GM18951 (cell line): ENCODE measurements around the gene SLC5A2.
"Not testable (repeated sequence)": the region's sequence is repeated elsewhere in the genome, so short reads cannot be mapped to it uniquely, and the experiment has no call there.

Experiments
- POLR2A ChIP-seq: IDR thresholded peaks from 4 replicates; pipeline ENCODE4 v1.6.1; 2011; ENCODE audit warnings: mild to moderate bottlenecking; ENCODE audit not compliant: insufficient read length, insufficient read depth; ENCODE audit errors: extremely low read depth
- in situ Hi-C: fragments of 300-500 bp; cut with MboI; formaldehyde crosslinking; loops from one replicate; pipeline ENCODE4 v1.12.0; 2022; ENCODE audit warnings: low sequenced_read_pairs, mixed read lengths, inconsistent platforms; ENCODE audit not compliant: unreplicated experiment

Gene SLC5A2

DNA sequence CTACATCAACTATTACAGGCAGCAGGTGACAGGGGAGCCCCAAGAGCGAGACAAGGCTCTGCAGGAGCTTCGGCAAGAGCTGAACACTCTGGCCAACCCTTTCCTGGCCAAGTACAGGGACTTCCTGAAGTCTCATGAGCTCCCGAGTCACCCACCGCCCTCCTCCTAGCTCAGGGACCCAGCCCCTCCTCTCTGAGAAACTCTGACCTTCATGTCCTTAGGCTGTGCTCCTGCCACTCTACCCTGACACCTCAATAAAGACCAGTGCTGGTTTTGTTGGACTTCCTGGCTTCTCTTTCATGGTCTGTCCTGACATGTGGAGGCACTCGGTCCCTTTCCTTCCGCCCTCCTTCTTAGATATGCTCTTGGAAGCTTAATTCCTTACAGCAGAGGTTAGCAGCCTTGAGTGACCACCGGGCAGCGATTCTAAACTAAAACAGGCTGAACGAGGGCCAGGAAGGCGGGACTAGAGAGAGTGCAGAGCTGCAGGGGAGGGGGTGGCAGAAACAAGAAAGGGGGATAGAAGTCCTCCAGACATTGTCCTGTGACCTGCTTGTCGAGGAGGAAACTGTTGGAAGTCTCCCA is 45.7 kb downstream of the SLC5A2 start:
- in situ Hi-C loops, result no loop called here
- TF ChIP-seq POLR2A, result no peak

DNA sequence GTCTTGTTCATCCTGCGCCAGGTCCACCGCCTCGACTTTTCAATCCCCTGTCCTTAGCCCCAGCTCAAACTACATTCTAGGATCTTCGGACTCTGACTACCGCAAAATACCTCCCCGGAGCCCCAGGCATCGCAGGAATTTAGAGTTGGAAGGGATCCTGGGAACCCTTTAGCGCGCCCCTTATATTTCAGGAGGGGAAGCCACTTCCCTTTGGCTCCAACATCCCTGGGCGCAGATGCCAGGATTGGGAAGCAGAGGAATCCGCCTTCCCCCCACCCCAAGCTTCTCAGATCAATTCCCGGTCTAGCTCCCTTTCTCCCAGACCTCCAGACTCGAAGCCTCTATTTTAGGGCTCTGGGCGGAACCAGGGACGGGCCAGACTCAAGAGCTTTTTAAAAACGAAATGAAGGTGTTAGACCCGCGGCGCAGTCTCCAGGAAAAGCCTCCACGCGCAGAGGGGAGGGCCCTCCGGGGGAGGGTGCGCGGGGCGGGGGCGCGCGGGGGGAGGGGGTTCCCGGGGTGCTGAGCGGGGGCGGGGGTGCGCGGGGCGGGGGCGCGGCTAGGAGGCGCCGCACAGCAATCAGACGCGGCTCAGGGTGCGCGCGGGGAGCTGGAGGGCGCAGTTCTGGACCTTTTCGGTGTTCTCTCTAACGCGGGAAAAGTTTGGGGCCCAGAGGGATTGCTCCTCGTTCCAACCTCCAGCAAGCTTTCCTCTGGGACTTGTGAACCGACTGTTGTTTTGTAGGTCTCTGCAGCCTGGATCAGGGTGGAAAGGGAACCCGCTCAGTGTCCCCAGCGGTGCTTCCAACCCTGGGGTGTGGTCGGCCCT is 46.4 kb downstream of the SLC5A2 start:
- in situ Hi-C loops, result no loop called here
- TF ChIP-seq POLR2A, result no peak

GRCh38 chr16:31529937-31530312 is 47.0 kb downstream of the SLC5A2 start:
- in situ Hi-C loops, result no loop called here
- TF ChIP-seq POLR2A, result no peak

DNA sequence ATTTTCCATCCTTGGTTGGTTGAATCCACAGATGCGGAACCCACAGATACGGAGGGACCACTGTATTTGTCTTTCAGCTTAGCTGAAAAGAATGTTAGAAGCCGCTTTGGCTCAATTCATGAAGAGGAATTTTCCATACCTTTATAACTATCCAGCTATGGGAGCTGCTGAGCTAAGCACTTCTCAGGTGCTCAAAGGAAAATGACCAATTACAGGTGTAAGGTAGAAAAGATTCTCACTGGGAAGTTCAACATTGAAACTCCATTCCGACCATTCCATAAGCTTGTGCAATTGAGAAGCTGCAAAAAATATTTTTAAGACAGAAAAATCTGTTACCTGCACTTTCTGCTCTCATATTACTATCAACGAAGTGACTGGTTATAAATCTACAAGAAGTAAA is 47.5 kb downstream of the SLC5A2 start:
- no peak for TF ChIP-seq POLR2A
- in situ Hi-C loops, result no loop called here

GRCh38 chr16:31531096-31531495 is 48.2 kb downstream of the SLC5A2 start:
- no peak for TF ChIP-seq POLR2A
- in situ Hi-C loops, result no loop called here

DNA sequence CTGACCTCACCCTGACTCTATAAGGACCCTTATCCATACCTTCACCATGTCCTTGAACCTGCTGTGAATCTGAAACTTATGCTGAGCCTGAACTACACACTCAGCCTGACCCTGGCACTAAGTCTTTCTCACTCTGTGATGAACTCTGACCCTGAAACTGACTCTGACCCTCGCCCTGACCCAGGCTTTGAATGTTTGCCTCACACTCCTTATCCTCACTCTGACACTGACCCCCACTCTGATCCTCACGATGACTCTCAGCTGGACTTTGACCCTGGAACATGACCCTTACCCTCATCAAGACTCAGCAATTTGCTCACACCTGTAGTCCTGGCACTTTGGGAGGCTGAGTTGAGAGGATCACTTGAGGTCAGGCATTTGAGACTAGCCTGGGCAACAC is 49.2 kb downstream of the SLC5A2 start:
- in situ Hi-C loops, result no loop called here
- no peak for TF ChIP-seq POLR2A

DNA sequence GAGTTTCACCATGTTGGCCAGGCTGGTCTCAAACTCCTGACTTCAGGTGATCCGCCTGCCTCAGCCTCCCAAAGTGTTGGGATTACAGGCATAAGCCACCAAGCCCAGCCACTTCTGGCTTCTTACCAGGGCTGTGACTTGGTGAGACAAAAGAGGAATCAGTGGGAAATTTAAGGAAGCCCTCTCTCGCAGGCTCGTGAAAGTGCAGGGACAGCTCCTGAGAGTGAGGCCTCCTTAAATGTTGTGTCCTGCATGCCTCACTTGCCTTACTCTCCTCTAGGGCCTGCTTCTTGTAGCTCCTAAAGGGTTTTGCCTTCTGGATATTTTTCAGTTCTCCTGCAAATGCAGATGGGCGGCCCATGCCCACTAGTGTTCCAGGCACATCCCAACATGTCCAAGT is 50.0 kb downstream of the SLC5A2 start:
- TF ChIP-seq POLR2A, result no peak
- in situ Hi-C loops, result no loop called here

DNA sequence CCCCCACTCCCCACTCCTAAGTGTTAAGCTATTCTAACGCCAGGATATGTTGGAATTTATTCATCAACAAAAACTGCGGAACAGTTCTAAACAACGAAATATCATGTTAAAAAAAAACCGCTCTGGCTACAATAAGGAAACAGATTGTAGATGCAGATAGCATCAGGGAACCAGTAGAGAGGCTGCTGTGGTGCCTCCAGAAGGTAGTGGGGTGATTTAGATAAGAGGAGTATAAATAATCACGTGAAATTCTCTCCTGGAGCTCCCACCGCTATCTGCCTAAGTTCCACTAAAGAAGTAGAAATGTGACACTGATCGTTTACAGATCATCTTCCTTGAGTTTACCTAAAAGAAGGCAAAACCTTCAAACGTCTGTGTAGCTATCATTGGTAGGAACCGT is 52.8 kb downstream of the SLC5A2 start:
- in situ Hi-C loops, result no loop called here
- no peak for TF ChIP-seq POLR2A

DNA sequence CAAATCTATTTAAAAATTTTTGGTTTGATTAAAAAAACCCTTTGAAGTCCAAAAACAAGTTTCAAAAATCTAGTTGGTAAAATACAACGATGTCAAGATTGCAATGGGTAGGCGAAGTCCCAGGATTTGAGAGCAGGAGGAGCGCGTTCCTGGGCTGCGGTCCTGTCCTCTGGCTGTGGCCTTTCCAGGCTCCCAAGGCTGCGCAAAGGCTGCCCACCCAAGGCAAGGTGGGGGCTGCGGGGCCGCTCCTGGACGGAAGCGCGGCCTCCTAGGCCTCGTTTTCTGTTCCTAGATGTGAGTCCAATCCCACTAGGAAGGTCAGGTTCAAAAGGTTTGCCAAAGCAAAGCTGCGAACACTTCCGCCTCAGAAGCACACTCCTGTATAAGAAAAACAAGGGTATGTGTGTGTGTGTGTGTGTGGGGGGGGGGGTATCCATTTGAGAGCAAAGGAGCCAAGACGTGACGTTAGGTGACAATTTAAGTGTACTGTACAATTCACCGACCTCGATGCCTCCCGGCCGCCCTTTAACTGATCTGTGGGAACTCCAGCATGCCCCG is 54.0 kb downstream of the SLC5A2 start:
- no peak for TF ChIP-seq POLR2A
- in situ Hi-C loops, result no loop called here

- in situ Hi-C loops, result no loop called here
These were observed 54.7 kb downstream of the SLC5A2 start for GRCh38 chr16:31537362-31538242.

GRCh38 chr16:31538243-31538598 is 55.3 kb downstream of the SLC5A2 start:
- in situ Hi-C loops, result not testable (repeated sequence)

More at GRCh38 chr16:31537362-31538242, 54.7 kb downstream of the SLC5A2 start:
- no peak for TF ChIP-seq POLR2A

GRCh38 chr16:31539762-31540161 is 56.8 kb downstream of the SLC5A2 start:
- in situ Hi-C loops, result not testable (repeated sequence)
